Measurements from ENCODE around the gene TSPAN18. TPM values are rescaled to one million over a fixed set of nuclear protein-coding genes. Genes with fewer than 3 reads are reported as not detected.

TSPAN18 gene
- total and polyA plus RNA-seq, 2 of the 4 experiments (the other 2 are of a cell fraction): 0.36 to 1.1 TPM

DNA sequence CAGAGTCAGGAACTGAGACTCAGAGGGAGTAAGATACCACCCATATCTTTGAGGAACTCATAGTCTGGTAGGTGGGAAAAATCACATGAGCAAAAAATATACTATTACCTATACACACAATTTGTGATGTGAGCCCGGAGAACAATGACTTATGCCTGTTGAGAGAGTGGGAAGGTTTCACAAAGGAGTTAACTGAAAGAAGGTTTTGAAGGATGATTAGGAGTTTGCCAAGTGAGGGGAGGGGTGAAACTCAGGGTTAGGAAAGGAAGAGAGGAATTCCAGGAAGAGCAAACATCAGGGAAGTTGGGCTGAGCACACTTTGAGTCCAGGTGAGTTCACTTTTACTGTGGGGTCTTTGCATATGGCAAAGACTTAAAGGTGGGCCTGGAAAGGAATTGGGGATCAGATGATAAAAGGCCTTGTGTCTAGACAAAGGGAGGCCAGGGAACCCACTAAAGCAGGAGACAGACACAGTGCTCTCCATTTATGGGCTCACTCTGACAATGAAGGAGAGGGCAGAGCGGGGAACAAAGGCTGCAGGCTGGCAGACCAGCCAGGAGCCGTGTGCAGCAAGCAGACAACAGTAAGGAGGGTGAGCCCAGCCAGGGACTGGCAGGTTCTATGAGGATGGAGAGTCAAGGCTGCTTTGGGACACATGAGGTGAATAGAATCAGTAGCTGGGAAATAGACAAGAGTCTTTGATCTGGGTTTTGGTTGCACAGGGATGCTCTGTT is 33.1 kb downstream of the TSPAN18 start (continued):
- no peak for TF ChIP-seq RFX5 (IDR thresholded peaks at IDR 0.05; ENCODE audit: low read depth, low read length)

DNA sequence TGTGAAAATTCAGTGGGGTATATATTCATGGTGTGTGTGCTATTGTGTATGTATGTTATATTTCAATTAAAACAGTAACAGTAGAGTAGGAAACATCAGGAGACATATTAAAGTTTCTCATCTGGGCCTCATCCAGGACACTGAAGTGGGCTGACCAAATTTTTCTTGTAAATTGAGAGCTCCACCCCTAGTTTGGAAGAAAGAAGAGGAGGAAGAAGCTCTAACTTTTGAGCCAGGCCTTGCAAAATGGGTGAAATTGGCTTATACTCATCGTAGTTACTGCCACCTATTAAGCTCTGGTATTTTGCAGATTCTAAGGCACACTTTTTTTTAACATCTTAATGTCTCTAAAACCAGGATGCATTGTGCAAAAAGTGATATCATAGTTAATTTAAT is 33.7 kb downstream of the TSPAN18 start:
- no peak overlapping the region for H4K5ac ChIP-seq (ENCODE audit: low read depth, low read length)
- no peaks in the 10 kb centered on the region; the same call in 1 of the 2 replicates for H3K27me3 ChIP-seq (ENCODE audit: control insufficient read depth, insufficient read depth, low read length)
- H3K36me3 ChIP-seq (ENCODE audit: control insufficient read depth, insufficient read depth, low read length): no peaks in the 10 kb centered on the region
- no TSS peak for BruUV-seq (replicated peaks)
- H3K9me1 ChIP-seq (ENCODE audit: insufficient read depth, low read length): peaks cover 2% of the 10 kb centered on the region; the same call in 1 of the 2 replicates
- no peak overlapping the region for H4K91ac ChIP-seq (ENCODE audit: insufficient read depth, low read depth, low read length)
- H2AK5ac ChIP-seq (ENCODE audit: low read depth, low read length): no peak overlapping the region
- no peak overlapping the region for H2AFZ ChIP-seq (replicated peaks; ENCODE audit: low read length, poor library complexity)
- H3K79me1 ChIP-seq (ENCODE audit: low read depth in 1 of 2, low read length in 2 of 2): no peaks in the 10 kb centered on the region
- no peak overlapping the region for H3K14ac ChIP-seq (replicated peaks; ENCODE audit: low read depth, low read length)
- H3K4ac ChIP-seq (ENCODE audit: low read depth, low read length): no peak overlapping the region
- H3K9me3 ChIP-seq (ENCODE audit: control insufficient read depth, insufficient read depth, low read length): no peaks in the 10 kb centered on the region
- no peak overlapping the region for H3K4me3 ChIP-seq (ENCODE audit: insufficient read depth, low read depth, low read length)
- H3K4me1 ChIP-seq (ENCODE audit: control insufficient read depth, insufficient read depth, low read length): peaks cover 19% of the 10 kb centered on the region; the same call in 1 of the 2 replicates
- no CpG with 5 or more reads among the region's 1 CpG for whole genome bisulfite sequencing, 2 experiments (ENCODE audit: extremely low coverage in 2 of 2, insufficient read length in 1 of 2)
- no peak overlapping the region for H2BK5ac ChIP-seq (ENCODE audit: low read depth, low read length, poor library complexity, severe bottlenecking)
- intact Hi-C loops (cut with micrococcal nuclease): loop anchor here (10.0 kb wide), 1 partner anchor 196 kb away; the partner anchor contains the start of gene CD82
- no peak overlapping the region for H2BK120ac ChIP-seq (ENCODE audit: low read depth, low read length)
- ChIA-PET POLR2A (ENCODE audit: unreplicated experiment) (no interaction called here), CTCF (no interaction called here)
- no peak for DNase-seq
- in situ Hi-C loops (cut with MboI; ENCODE audit: low sequenced_read_pairs): no loop called here
- no peak overlapping the region for H2BK20ac ChIP-seq (ENCODE audit: low read depth, low read length)
- ATAC-seq (ENCODE audit: low read depth): no peak; the same call in 1 of the 2 replicates
- dilution Hi-C loops (cut with HindIII; ENCODE audit: low sequenced_read_pairs, unreplicated experiment): loop anchor here (25.0 kb wide), 1 partner anchor 127 kb away; no protein-coding TSS in a partner anchor
- H3K27ac ChIP-seq (ENCODE audit: insufficient read depth, low read length): no peak overlapping the region
- no peaks in the 10 kb centered on the region for H4K20me1 ChIP-seq (ENCODE audit: insufficient read depth, low read length)
- no peak overlapping the region for H3K4me2 ChIP-seq (ENCODE audit: low read depth, low read length)
- no peak overlapping the region for H2AK9ac ChIP-seq (replicated peaks; ENCODE audit: low read depth, low read length, poor library complexity)
- no peak overlapping the region for H3K9ac ChIP-seq (ENCODE audit: low read depth, low read length)
- H3K18ac ChIP-seq (ENCODE audit: low read depth, low read length): no peak overlapping the region
- no peak overlapping the region for H2BK15ac ChIP-seq (ENCODE audit: low read depth, low read length)
- no peak overlapping the region for H4K8ac ChIP-seq (ENCODE audit: low read depth in 2 of 2, low read length in 2 of 2)
- no peak overlapping the region for H3K23ac ChIP-seq (ENCODE audit: low read depth, low read length)
- no peak overlapping the region for H3K56ac ChIP-seq (ENCODE audit: extremely low read depth, insufficient read depth, low read length)
- TF ChIP-seq NFE2L2 (IDR thresholded peaks at IDR 0.05; ENCODE audit: low read depth, low read length) (no peak), FOS (IDR thresholded peaks at IDR 0.05; ENCODE audit: low read depth, low read length) (no peak), MAZ (IDR thresholded peaks at IDR 0.05; ENCODE audit: borderline replicate concordance, low read depth, low read length) (no peak), POLR2A (IDR thresholded peaks at IDR 0.05; ENCODE audit: low read depth, low read length) (no peak), RCOR1 (IDR thresholded peaks at IDR 0.05; ENCODE audit: insufficient replicate concordance, low read length) (no peak), CEBPB (IDR thresholded peaks at IDR 0.05; ENCODE audit: low read depth, low read length) (no peak), CHD1 (IDR thresholded peaks at IDR 0.05; ENCODE audit: low read depth, low read length) (no peak), RAD21 (IDR thresholded peaks at IDR 0.05; ENCODE audit: low read length) (no peak), BHLHE40 (IDR thresholded peaks at IDR 0.05; ENCODE audit: low read depth, low read length) (no peak)
- TF ChIP-seq, protein P1, sequence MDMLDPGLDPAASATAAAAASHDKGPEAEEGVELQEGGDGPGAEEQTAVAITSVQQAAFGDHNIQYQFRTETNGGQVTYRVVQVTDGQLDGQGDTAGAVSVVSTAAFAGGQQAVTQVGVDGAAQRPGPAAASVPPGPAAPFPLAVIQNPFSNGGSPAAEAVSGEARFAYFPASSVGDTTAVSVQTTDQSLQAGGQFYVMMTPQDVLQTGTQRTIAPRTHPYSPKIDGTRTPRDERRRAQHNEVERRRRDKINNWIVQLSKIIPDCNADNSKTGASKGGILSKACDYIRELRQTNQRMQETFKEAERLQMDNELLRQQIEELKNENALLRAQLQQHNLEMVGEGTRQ (IDR thresholded peaks at IDR 0.05; ENCODE audit: low read depth, low read length): no peak
- TF ChIP-seq, protein P2, sequence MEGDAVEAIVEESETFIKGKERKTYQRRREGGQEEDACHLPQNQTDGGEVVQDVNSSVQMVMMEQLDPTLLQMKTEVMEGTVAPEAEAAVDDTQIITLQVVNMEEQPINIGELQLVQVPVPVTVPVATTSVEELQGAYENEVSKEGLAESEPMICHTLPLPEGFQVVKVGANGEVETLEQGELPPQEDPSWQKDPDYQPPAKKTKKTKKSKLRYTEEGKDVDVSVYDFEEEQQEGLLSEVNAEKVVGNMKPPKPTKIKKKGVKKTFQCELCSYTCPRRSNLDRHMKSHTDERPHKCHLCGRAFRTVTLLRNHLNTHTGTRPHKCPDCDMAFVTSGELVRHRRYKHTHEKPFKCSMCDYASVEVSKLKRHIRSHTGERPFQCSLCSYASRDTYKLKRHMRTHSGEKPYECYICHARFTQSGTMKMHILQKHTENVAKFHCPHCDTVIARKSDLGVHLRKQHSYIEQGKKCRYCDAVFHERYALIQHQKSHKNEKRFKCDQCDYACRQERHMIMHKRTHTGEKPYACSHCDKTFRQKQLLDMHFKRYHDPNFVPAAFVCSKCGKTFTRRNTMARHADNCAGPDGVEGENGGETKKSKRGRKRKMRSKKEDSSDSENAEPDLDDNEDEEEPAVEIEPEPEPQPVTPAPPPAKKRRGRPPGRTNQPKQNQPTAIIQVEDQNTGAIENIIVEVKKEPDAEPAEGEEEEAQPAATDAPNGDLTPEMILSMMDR (conservative IDR thresholded peaks at IDR 0.05; ENCODE audit: low read depth, low read length): no peak
- TF ChIP-seq, protein P3, sequence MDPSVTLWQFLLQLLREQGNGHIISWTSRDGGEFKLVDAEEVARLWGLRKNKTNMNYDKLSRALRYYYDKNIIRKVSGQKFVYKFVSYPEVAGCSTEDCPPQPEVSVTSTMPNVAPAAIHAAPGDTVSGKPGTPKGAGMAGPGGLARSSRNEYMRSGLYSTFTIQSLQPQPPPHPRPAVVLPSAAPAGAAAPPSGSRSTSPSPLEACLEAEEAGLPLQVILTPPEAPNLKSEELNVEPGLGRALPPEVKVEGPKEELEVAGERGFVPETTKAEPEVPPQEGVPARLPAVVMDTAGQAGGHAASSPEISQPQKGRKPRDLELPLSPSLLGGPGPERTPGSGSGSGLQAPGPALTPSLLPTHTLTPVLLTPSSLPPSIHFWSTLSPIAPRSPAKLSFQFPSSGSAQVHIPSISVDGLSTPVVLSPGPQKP (IDR thresholded peaks at IDR 0.05; ENCODE audit: borderline replicate concordance, low read depth, low read length): no peak

All from IMR-90 (cell line).